Measurements from ENCODE around the gene CDRT15. TPM values are rescaled to one million over a fixed set of nuclear protein-coding genes. Genes with fewer than 3 reads are reported as not detected.
"Not testable (repeated sequence)": the region's sequence is repeated elsewhere in the genome, so short reads cannot be mapped to it uniquely, and the experiment has no call there.

The CDRT15 gene
- total RNA-seq, 1 donor from 2014 or later = not detected

DNA sequence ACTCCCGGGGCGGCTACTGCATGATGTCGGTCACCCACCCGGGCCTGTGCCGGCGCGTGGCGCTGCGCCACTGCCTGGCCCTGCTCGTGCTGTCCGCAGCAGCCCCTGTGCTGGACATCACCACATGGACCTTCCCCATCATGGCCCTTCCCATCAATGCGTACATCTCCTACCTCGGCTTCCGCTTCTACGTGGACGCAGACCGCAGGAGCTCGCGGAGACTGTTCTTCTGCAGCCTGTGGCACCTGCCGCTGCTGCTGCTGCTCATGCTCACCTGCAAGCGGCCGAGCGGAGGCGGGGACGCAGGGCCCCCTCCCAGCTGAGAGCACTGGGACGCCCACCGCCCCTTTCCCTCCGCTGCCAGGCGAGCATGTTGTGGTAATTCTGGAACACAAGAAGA lies 29.8 kb downstream of the CDRT15 start:
- DNase-seq = no peak

DNA sequence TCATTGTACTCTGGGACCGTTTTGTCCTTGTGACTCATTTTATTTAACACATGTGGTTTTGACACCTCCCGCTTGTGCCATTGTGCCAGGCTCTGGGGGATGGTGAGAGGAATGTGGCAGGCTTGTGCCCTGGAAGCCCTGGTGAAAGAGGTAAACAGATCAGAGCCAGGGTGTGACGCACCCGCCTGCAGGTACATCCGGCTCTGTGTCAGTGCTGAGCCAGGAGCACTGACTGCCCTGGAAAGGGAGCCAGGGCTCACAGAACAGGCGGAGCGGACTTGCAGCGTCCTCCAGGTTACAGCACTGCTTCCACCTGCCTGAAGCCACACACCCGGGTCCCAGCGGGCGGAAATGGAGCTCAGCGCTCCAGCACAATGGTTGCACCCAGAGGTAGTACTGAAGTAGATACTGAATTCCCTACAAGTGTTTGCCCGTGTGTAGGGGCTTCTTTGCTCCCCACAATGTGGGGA lies 30.6 kb downstream of the CDRT15 start:
- DNase-seq = no peak

GRCh38 chr17:14205380-14205779 lies 31.3 kb downstream of the CDRT15 start:
- DNase-seq = no peak

DNA sequence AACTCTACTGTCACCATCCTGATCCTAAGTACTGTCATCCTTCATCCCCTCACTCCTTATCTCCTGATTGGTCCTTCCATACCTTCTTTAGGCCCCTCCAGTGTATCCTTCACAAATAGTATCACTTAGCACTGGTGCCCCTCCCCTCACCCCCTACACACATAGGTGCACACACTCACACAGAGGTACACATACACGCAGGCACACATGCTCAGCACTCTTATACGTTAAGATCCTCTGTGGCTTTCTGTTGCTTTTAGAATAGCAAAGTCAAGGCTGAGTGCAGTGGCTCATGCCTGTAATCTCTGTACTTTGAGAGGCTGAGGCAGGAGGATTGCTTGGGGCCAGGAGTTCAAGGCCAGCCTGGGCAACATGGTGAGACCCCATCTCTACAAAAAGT lies 32.1 kb downstream of the CDRT15 start:
- DNase-seq = no peak

GRCh38 chr17:14204084-14204483 lies 32.6 kb downstream of the CDRT15 start:
- DNase-seq = no peak

- no peak for DNase-seq
Measured at GRCh38 chr17:14203388-14203787, 33.3 kb downstream of the CDRT15 start.

DNA sequence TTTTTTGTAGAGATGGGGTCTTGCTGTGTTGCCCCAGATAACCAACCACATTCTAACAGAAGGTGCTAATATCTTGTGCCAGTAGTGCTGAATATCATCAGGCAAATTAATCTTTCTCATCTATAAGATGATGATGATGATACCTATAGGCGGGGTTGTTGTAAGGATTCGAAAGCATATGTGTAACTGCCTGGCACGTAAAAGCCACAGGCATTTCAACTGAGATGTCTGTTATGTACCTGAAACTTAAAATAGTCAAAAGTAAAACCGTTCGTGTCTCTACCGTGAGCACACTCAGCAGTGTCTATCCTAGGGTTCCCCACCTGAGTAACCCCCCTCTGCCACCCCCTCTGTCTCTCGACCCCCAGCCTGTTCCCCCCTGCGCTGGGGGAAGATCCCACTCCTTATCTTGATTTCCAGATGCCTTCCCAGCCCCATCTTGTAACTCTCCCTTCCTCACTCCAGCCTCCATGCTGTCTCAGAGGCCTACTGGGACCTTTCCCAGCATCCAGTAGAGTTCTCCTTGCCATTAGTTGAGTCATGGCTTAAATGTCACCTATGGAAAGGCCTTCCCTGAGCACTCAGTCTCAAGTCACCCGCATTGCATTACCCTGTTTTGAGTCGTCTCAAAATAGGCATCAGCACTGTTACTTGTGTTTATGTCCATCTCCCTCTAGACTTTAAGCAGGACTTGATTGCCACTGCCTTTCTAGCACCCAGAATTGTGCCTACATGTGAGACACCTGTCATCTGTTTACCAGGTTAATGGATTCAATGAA lies 34.1 kb downstream of the CDRT15 start:
- DNase-seq = no peak

GRCh38 chr17:14201988-14202380 lies 34.7 kb downstream of the CDRT15 start:
- DNase-seq = no peak

DNA sequence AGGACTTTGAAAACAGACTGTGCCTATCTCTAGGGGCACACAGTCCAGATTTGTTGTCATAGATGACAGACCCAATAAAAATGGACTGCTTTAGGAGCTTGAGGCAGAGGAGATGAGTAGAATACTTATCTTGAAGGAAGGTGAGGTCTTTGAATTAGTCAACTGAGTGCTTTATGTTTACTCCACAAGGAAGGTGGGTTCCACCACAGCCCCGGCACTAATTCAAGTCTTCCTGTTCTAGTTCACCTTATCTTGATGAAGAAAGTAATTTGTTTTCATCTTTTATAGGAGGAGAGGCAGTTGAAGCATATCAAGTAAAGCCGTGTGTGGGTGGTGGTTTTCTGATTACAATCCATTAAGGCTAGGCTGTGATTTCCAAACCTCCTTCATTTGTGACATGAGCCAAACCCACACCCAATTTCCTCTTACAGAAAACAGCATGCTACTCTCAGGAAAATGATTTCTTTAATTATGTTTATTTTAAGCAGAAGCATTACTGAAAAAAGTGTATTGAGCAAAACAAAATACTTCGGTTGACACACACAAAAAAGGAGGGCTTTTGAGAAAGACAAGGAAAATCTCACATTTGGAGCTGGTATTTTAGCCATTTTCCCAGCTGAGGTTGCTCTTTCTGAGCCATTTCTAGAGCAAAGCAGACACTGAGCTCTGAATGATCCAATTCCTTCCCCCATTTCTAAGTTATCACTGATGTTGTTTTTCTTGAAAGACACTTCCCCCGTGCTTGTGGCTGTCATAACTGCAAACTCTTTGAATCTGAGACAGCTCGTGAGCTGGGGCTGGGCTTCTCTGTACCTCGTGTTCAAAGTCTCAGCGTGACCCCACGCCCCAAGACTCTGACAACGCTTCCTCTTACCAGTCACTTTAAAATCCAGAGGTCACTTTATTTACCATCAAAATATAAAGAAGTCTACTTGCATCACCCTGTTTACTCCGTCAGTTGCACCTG lies 35.4 kb downstream of the CDRT15 start:
- DNase-seq = no peak

- DNase-seq = no peak
Measured at GRCh38 chr17:14200354-14200753, 36.3 kb downstream of the CDRT15 start.

DNA sequence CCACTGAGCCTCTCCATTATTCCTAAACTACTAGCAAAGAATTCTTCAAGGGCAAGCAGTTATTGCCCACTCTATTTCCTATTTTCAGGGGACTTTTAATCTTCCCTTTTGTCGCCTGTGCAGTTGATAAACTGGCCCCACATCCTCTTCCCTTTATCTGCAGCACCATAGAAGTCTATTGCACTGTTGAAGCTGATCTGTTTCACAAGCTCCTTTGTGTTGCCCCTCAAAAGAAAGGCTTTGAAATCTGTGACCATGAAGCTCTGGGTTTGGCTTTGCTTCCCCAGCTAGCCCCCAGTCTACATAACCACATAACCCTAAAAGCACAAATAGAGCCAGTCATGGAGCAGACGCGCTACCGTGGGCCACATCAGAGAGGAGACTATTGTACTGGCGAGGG lies 37.1 kb downstream of the CDRT15 start:
- DNase-seq = no peak

DNA sequence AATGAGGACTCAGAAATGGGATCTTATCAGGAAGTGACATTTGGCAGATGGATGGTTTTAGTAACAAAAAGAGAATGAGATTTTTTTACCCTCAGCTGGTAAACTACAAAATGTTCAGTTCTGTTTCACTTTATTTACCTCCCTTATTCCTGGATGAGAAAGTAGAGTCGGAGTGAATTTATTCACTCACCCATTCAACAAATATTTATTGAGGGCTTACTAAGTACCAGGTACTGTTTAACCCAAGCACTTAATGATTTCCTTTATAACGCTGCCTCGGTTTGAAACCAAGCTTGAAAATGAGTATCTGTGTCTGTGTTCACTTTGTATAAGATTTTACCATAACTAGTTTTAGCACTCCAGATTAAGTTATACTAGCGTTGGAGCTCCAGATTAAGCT lies 38.1 kb downstream of the CDRT15 start:
- no peak for DNase-seq

DNA sequence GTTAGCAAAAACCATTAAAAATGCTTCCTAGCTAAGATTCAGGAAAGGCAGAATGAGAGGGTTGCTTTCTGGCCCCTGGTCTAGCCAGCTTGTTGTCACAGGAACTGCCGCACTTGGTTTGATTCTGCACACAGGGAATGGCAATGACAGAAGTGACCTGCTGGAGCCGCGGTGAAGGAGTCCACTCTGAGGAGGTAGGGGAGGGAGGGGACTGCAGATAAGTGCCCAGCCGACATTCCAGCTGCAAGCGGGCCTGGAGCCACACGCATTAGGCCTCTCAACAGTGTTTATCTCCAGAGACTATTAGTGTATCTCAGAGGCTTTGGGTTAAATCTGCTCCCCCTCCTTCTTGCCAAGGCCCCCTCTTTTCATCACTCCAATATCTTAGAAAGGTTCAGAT lies 38.6 kb downstream of the CDRT15 start:
- DNase-seq = no peak

DNA sequence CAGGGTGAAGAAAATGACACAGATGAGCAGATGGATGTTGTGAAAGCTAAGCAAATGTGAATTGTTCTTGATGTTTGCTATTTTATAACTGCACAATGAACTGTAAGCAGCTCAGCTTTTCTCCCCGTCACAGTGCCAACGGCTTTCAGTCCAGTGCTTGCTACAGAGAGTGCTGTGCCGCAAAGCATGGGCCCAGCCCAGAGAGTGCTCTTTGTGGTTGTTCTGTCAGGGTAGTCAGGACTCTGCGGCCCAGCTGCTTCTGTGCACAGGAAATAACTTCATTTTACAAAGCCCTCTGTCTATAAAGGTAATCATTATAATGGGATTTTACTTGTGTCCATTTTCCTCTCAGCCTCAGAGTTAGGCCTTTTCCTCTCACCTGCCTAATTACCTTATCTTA lies 39.1 kb downstream of the CDRT15 start:
- no peak for DNase-seq

- DNase-seq = no peak
Measured at GRCh38 chr17:14197057-14197456, 39.6 kb downstream of the CDRT15 start.

GRCh38 chr17:14196377-14196997 lies 40.2 kb downstream of the CDRT15 start:
- no peak for DNase-seq

DNA sequence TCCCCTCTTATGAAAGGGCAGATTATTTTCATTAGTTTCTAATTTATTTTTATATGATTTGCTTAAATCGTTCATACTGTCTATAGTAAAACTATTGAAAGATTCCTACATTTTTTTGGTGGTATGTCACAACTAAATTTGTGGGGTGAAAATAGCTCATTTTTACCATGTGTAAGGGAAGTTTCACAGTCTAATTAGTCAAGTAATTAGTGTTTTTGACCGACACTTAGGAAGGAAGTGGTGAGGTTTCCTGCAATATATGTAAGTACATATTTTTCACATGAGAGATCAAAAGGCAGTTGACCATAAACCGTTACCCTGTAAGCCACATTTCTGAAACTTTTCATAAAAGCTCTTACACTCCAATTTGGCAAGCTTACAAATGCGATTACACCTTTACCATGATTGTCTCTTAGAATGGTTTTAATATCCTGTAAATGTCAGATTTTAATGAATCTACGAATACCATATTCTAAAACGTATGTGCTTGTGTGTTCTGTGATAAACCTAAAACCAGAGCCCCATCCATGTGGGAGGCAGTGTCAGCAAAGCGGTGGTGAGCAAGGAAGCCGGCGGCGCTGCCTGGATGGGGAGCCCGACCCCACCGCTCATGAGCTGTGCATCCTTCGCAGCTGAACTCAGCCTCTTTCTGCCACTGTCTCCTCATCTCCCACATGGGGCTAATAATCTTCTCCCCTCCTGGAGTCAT lies 43.9 kb downstream of the CDRT15 start:
- not testable (repeated sequence) for DNase-seq

DNA sequence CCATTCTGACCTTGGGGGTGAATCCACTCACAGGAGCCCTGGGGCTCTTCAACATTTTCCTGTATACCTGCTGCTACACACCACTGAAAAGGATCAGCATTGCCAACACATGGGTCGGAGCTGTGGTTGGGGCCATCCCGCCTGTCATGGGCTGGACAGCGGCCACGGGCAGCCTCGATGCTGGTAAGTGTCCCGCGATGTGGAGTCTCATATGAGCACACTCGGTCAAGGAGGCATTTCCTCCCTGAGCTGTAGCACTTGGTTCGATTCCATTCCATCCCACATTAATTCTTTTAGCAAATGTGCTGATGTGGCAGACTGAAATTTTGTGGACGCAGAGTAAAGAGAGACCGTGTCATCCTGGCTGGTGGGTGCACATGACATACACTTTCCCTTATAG lies 44.6 kb downstream of the CDRT15 start:
- not testable (repeated sequence) for DNase-seq

DNA sequence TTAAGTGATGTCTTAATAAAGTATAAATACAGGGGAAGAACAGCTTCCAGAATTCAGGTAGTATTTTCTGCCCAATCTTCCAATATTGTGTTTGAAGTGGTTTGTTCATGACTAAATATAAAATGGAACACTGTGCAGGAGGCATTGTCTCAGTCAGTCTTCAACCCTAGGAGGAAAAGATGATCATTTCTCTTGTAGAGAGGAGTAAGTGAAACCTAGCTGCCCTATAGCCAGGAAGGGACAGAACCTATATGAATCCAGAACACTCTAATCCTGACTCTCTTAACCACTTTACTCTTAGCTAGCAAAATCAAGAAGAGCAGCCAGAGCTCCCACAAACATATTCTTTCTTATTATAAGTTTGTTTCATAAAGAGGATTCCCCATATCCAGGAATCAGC lies 45.2 kb downstream of the CDRT15 start:
- not testable (repeated sequence) for DNase-seq

DNA sequence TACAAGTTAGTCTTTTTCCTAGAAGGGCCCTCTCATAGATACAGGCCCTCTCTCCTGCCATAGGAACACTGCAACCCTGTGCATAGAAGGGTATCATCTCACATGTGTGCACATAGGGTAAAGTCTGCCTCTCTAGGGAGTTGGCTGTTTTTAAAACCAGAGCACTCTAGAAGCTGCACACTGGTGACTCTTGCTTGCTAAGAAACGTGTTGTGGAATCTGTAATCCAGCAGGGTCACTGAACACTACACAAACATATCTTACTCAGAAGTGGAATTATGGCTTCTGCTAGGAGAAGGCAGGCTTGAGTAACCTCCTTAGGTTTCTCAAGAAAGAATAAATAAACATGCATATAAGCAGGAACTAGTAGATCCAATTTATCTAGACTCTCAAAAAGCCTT lies 45.9 kb downstream of the CDRT15 start:
- DNase-seq = not testable (repeated sequence)

DNA sequence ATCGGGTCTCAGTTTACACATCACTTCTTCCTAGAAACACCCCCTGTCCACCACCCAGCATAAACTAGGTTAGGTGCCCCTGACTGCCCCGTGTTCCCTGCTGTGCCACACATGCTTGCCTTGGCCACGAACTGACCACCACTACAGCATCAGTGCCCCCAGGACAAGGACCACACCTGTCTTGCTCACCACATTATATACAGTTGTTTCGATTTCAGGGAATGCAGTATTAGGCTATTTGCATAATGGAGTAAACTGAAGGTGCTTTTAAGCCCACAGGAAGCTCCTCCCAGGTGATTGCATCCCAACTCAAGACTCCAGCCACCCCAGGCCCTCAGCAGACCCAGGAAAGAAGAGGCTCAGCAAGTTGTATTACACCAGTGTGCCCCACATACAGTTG lies 50.2 kb downstream of the CDRT15 start:
- DNase-seq = not testable (repeated sequence)

All from occipital lobe (tissue), 2 donors.